Fibroblast of lung (primary cell): Measurements from ENCODE around the gene TMEM266.

Experiments used
- EZH2 ChIP-seq: IDR thresholded peaks from 2 replicates; pipeline ENCODE4 v1.5.1; 2012; ENCODE audit warnings: low read length, control low read depth, mild to moderate bottlenecking; ENCODE audit errors: missing control alignments
- TF ChIP-seq, protein P1 (sequence below), 2 donors: IDR thresholded peaks in 1 of 2; conservative IDR thresholded peaks in 1 of 2; 1 replicate in 1 of 2; 2 replicates in 1 of 2; pipeline ENCODE4 v1.5.1; 2011 to 2012; ENCODE audit warnings: low read length in 2 of 2, control low read depth in 1 of 2, inconsistent platforms in 1 of 2, low read depth in 1 of 2, mild to moderate bottlenecking in 1 of 2

GRCh38 chr15:76033438-76033837, 26.3 kb upstream of the TMEM266 start:
- TF ChIP-seq, protein P1, sequence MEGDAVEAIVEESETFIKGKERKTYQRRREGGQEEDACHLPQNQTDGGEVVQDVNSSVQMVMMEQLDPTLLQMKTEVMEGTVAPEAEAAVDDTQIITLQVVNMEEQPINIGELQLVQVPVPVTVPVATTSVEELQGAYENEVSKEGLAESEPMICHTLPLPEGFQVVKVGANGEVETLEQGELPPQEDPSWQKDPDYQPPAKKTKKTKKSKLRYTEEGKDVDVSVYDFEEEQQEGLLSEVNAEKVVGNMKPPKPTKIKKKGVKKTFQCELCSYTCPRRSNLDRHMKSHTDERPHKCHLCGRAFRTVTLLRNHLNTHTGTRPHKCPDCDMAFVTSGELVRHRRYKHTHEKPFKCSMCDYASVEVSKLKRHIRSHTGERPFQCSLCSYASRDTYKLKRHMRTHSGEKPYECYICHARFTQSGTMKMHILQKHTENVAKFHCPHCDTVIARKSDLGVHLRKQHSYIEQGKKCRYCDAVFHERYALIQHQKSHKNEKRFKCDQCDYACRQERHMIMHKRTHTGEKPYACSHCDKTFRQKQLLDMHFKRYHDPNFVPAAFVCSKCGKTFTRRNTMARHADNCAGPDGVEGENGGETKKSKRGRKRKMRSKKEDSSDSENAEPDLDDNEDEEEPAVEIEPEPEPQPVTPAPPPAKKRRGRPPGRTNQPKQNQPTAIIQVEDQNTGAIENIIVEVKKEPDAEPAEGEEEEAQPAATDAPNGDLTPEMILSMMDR (conservative IDR thresholded peaks at IDR 0.05 in 1 of 2, IDR thresholded peaks at IDR 0.05 in 1 of 2; ENCODE audit: low read depth in 1 of 2, low read length in 2 of 2), result no peak
- TF ChIP-seq EZH2, result no peak
